ENCODE results near the gene LRRN1. TPM values are rescaled to one million over a fixed set of nuclear protein-coding genes. Genes with fewer than 3 reads are reported as not detected.

LRRN1 gene
- total RNA-seq (2014; rRNA removed; shearing (Covaris generic)), result not detected in 2 replicates
- not detected in 2 replicates for total RNA-seq (2022)
- Bru-seq, nascent RNA, result not detected
- BruChase-seq, experiment 1, labeled RNA remaining after a 6-hour chase, result not detected
- not detected for BruChase-seq, experiment 2, labeled RNA remaining after a 2-hour chase
- long read RNA-seq, partial matches to known transcripts, result 0 of 1 reads
- long read RNA-seq, other reads (novel, unspliced or antisense), result 1 of 1 reads

DNA sequence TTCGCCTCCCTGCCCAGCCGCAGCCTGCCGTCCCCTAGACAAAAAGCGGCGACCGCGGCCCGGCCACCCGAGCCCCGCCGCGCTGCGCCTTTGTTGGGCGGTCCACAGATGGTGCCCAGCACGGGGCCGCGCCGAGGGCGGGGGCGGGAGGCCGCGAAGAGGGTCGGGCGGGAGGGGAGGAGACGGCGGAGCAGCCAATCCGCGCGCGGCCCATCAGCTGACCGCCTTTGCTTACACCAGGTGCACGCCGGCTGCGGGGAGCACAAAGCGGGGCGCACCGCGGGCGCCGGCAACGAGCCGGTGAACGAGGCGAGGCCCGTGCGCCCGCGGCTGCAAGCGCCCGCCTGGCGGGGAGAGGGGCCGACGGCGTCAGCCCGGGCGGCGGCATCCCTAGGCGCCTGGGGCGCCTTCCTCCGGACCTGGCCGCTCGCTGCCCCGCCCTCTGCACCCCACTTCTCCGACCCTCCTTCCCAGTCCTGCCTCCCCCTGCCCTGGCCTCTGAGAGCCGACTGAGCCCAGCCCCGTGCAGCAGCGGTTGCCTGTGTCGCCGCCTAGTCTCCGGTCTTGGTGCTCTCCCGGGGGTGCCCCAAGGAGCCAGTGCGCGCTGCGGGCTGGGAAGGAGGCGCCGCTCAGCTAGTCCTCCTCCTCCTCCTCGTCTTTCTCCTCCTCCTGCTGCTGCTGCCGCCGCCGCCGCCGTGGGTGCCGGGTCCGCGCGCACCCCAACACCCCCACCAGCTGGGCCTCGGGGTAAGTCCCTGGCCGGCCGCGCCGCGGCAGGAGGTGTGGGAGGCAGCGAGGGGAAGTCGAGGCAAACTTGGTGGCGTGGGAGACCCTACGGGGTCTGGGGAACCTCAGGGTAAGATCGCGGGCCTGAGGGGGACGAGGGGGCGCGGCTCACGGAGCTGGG lies at the start of gene LRRN1:
Gene LRRN1 (plus strand): TSS at position 259 of the 907 bp plus-strand sequence. CDS start 45,211 bp downstream, outside the sequence.
- H3K27ac ChIP-seq (ENCODE audit: low read depth, low read length, poor library complexity, severe bottlenecking), result no peak within 1 kb of the TSS
- H3K9me2 ChIP-seq (ENCODE audit: insufficient read depth, low read length), result no peaks in the 10 kb centered on the region
- ChIA-PET CTCF (ENCODE audit: unreplicated experiment) (no interaction called here), POLR2A (no interaction called here)
- no peaks in the 10 kb centered on the region for H3K4me1 ChIP-seq (ENCODE audit: insufficient read depth, low read length, poor library complexity, severe bottlenecking)
- H3K4me3 ChIP-seq (ENCODE audit: low read depth, low read length, poor library complexity, severe bottlenecking), result no peak within 1 kb of the TSS
- no TSS peak for BruUV-seq (replicated peaks)
- no peaks in the 10 kb centered on the region for H3K36me3 ChIP-seq (ENCODE audit: insufficient read depth, low read length)
- H3K4me2 ChIP-seq (ENCODE audit: low read length), result no peak within 1 kb of the TSS
- TF ChIP-seq, protein P1, sequence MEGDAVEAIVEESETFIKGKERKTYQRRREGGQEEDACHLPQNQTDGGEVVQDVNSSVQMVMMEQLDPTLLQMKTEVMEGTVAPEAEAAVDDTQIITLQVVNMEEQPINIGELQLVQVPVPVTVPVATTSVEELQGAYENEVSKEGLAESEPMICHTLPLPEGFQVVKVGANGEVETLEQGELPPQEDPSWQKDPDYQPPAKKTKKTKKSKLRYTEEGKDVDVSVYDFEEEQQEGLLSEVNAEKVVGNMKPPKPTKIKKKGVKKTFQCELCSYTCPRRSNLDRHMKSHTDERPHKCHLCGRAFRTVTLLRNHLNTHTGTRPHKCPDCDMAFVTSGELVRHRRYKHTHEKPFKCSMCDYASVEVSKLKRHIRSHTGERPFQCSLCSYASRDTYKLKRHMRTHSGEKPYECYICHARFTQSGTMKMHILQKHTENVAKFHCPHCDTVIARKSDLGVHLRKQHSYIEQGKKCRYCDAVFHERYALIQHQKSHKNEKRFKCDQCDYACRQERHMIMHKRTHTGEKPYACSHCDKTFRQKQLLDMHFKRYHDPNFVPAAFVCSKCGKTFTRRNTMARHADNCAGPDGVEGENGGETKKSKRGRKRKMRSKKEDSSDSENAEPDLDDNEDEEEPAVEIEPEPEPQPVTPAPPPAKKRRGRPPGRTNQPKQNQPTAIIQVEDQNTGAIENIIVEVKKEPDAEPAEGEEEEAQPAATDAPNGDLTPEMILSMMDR (conservative IDR thresholded peaks at IDR 0.05; ENCODE audit: low read length), result no peak
- no peaks in the 10 kb centered on the region for H4K20me1 ChIP-seq (ENCODE audit: insufficient read depth, low read length)
- no peaks in the 10 kb centered on the region for H3K79me2 ChIP-seq (ENCODE audit: insufficient read depth, low read depth, low read length)
- no peak within 1 kb of the TSS for H2AFZ ChIP-seq (ENCODE audit: low read length)
- no peak for DNase-seq (ENCODE audit: low spot score)
- intact Hi-C loops (cut with micrococcal nuclease; ENCODE audit: unreplicated experiment), result no loop called here
- no peaks in the 10 kb centered on the region for H3K9me3 ChIP-seq (ENCODE audit: low read length)

DNA sequence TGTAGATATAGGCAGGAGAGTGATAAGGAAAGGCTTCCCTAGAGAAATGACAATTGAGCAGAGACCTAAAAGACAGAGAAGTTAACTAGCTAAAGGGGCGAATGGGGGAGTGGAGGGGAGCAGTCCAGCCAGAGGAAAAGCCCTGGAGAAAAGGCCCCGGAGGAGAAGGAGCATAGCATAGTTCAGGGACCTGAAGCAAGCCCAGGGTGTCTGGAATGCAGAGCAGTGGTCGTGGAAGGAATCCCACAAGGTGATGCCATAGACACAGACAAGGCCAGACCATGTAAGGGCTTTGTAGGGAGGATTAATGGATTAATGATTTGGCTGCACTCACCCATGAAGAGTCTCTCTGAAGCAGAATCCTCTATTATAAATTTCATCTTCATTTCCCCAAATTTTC lies 45.8 kb upstream of the LRRN1 start:
- Histone ChIP-seq H4K20me1 (ENCODE audit: insufficient read depth, low read length) (no peaks in the 10 kb centered on the region), H3K4me2 (ENCODE audit: low read length) (no peak overlapping the region), H2AFZ (ENCODE audit: low read length) (no peak overlapping the region), H3K9me3 (ENCODE audit: low read length) (no peaks in the 10 kb centered on the region), H3K9me2 (ENCODE audit: insufficient read depth, low read length) (no peaks in the 10 kb centered on the region), H3K4me1 (ENCODE audit: insufficient read depth, low read length, poor library complexity, severe bottlenecking) (no peaks in the 10 kb centered on the region), H3K79me2 (ENCODE audit: insufficient read depth, low read depth, low read length) (no peaks in the 10 kb centered on the region), H3K4me3 (ENCODE audit: low read depth, low read length, poor library complexity, severe bottlenecking) (no peak overlapping the region), H3K36me3 (ENCODE audit: insufficient read depth, low read length) (no peaks in the 10 kb centered on the region), H3K27ac (ENCODE audit: low read depth, low read length, poor library complexity, severe bottlenecking) (no peak overlapping the region)
- ChIA-PET POLR2A (no interaction called here), CTCF (ENCODE audit: unreplicated experiment) (no interaction called here)
- TF ChIP-seq, protein P1 (conservative IDR thresholded peaks at IDR 0.05; ENCODE audit: low read length), result no peak
- TF ChIP-seq EZH2phosphoT487 (IDR thresholded peaks at IDR 0.05; ENCODE audit: borderline replicate concordance, low read depth, low read length), result no peak
- no TSS peak for BruUV-seq (replicated peaks)
- DNase-seq (ENCODE audit: low spot score), result no peak
- intact Hi-C loops (cut with micrococcal nuclease; ENCODE audit: unreplicated experiment), result no loop called here

DNA sequence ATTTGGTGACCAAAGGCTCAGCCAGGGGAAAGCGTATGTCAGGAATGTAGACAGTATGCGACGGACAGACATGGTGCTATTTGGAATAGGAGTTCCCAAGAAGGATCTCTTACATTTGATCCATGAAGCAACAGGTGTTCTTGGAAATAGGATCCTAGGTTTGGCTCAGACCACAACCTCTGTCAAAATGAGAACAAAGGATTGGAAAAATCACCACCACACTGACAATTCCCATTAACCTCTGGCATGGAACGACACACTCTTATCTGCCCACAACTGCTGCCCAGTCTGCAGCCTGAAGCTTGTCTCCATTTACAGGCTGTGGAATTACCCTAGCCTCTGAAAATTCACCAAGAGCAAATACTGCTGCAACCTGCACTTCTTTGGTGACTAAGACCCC lies 33.6 kb upstream of the LRRN1 start:
- no peaks in the 10 kb centered on the region for H3K9me3 ChIP-seq (ENCODE audit: low read length)
- TF ChIP-seq, protein P1 (conservative IDR thresholded peaks at IDR 0.05; ENCODE audit: low read length), result no peak
- TF ChIP-seq EZH2phosphoT487 (IDR thresholded peaks at IDR 0.05; ENCODE audit: borderline replicate concordance, low read depth, low read length), result no peak
- H3K4me3 ChIP-seq (ENCODE audit: low read depth, low read length, poor library complexity, severe bottlenecking), result no peak overlapping the region
- no peak for DNase-seq (ENCODE audit: low spot score)
- intact Hi-C loops (cut with micrococcal nuclease; ENCODE audit: unreplicated experiment), result no loop called here
- no peaks in the 10 kb centered on the region for H3K4me1 ChIP-seq (ENCODE audit: insufficient read depth, low read length, poor library complexity, severe bottlenecking)
- CTCF ChIA-PET (ENCODE audit: unreplicated experiment), result no interaction called here
- BruUV-seq (replicated peaks), result no TSS peak
- H3K79me2 ChIP-seq (ENCODE audit: insufficient read depth, low read depth, low read length), result no peaks in the 10 kb centered on the region
- POLR2A ChIA-PET, result no interaction called here
- H4K20me1 ChIP-seq (ENCODE audit: insufficient read depth, low read length), result no peaks in the 10 kb centered on the region
- H2AFZ ChIP-seq (ENCODE audit: low read length), result no peak overlapping the region
- no peaks in the 10 kb centered on the region for H3K9me2 ChIP-seq (ENCODE audit: insufficient read depth, low read length)
- H3K4me2 ChIP-seq (ENCODE audit: low read length), result no peak overlapping the region
- no peaks in the 10 kb centered on the region for H3K36me3 ChIP-seq (ENCODE audit: insufficient read depth, low read length)
- no peak overlapping the region for H3K27ac ChIP-seq (ENCODE audit: low read depth, low read length, poor library complexity, severe bottlenecking)
